Inferior parietal cortex (tissue), 1 donor: ENCODE measurements around the gene AGMO.

ENCODE experiments used
- DNase-seq: peaks from one replicate; pipeline ENCODE4 v3.0.0-alpha.2; 2016; ENCODE audit errors: extremely low spot score

Gene AGMO

DNA sequence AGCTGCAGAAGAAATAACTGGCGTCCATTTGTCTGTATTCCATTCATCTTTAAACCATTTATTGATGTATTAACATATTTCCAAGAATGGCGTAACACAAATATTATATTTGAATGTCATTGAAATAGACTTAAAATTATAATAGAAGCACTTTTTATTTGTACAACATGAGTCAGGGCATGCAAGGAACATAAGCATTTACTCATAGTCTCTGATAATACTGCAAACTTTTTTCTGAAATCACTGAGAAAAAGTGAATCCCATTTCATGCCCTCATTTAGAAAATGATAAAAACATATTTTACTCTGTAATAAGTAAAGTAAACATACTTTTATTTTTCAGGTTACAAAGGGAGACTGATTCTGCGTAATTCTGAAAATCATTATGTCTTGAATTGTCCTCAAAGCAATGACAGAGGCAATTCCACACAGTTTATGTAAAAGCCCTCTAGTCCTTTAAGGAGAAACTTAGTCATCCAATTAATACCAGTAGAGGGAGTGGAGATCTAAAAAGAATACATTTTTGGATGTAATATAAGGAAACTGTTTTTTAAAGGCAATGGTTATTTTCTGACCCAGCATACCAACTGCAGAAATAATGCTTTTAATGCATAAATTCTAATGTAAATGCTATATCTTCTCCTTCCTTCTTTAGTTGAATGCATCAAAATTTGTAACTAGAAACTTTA, 58.1 kb downstream of the AGMO start:
- no peak for DNase-seq

DNA sequence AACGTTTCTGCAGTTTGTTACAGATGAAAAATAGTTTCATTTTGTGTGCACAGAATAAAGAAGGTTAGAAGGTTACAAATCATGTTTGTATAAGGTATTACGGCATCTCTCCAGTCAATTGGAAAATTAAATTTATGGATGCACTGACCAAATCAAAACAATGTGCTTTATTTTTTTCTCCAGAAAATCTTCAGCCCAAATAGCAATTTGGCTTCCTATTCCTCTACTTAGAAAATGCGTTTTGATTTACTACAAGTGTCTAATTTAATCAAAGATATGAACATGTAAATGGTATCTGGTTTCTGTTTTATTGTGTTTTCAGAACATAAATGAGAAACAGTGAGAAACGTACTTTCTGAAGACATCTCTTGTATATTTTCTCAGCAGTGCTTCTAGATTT, 63.4 kb downstream of the AGMO start:
- DNase-seq = no peak

DNA sequence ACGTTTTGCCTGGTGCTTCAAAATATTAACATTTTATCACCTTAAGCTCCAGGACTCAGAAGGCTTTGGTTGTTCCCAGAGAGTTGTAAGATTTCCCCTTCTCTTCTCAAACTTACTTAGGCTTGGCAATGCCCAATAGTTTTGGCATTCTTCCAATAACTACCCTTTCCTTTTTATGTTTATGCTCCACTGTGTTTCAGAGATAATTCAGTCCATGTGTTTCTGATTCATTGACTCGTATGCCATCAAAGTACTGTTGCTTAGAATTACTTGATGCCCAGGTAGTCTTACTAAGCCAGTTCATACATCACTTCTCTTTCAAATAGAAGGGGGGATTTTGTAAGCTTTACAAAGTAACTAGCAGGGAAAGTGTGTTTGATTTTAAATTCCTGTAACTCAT, 66.6 kb downstream of the AGMO start:
- DNase-seq = no peak

- DNase-seq = no peak
Observed at GRCh38 chr7:15494711-15495110, 67.1 kb downstream of the AGMO start.

DNA sequence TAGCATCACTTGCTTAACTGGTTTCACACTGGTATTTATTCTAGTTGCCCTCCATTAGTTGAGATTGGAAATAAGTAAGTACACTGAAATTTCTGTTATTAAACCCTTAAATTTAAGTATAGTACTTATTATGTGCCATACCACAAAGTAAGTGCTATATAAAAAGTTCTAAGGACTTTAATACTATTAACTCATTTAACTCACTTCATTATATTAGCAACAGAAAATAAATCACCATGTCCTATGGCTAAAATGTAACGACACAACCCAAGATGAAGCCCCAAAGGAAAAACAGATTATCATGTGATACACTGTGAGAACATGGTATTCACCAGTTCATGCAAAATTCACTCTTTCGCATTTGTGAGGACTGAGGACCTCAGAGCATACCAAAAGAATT, 70.5 kb downstream of the AGMO start:
- DNase-seq = no peak

- DNase-seq = no peak
Observed at GRCh38 chr7:15490291-15490690, 71.5 kb downstream of the AGMO start.

DNA sequence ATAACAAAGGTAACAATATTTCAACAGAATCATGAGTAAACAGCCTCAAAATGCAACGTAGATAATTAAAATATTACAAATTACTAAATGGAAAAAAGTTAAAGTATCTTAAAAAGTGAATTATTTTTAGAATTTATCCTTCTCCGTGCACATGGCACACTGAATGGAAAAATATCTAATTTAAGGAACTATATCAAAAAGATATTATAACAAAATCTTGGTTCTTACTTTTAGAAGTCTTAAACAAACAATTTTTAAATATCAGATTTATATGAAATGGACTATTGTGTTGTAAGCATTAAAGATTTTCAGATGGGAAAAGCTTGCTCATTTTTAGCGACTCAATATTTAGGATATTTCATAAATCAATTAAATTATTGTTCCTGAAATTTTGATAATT, 72.0 kb downstream of the AGMO start:
- DNase-seq = no peak

DNA sequence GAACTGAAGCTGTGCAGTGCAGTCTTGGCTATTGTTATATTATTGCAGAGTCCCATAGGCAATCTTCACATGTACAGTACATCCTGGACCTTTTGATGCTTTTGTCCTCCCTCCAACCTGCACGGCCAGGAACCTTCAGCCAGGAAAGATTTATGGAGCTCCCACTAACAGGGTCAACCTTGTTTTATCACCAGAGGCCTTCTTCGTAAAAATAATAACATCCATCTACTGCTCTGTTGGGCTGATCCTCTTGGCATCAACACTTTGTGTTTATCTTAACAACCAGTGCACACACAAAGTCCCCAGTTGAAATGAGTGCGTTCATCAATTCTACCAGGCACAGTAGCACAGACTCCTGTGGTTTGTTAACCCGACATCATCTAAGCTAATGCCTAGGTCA, 72.4 kb downstream of the AGMO start:
- no peak for DNase-seq

DNA sequence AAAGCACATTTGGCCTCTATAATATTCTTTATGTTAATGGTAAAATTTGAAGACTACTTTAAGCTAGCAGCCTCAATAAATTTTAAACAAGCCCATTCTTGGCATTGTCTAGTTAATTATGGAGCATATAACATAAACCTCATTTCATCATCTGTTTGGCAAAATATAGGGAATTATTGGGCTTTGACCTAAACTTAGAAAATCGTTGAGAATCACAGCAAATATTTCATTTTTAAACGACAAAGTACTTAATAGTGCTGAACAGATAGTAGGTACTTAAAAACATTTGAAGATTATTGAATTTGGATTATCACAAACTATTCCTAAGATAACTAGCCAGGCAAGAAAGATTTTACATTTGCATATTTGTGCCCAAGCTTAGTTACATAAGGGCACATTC, 73.4 kb downstream of the AGMO start:
- DNase-seq = no peak

DNA sequence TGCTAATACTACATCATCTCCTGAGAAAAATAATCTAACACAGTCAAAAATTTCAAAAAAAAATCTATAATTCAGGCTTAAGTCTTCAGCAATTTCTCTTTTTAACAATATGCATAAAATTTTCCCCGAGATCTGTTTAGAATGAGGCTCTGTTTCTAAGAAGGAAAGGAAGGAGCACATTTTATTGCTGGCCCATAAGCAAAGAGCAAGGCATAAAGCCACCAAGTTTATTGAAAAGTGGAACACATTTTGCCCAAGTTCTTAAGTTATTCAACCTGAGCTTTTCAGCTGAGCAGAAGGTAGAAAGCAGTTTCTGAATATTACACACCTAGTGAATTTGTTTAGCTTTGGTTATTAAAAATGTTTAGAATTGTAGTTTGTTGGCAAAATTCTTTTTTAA, 73.9 kb downstream of the AGMO start:
- no peak for DNase-seq

GRCh38 chr7:15485998-15486397, 75.8 kb downstream of the AGMO start:
- no peak for DNase-seq

DNA sequence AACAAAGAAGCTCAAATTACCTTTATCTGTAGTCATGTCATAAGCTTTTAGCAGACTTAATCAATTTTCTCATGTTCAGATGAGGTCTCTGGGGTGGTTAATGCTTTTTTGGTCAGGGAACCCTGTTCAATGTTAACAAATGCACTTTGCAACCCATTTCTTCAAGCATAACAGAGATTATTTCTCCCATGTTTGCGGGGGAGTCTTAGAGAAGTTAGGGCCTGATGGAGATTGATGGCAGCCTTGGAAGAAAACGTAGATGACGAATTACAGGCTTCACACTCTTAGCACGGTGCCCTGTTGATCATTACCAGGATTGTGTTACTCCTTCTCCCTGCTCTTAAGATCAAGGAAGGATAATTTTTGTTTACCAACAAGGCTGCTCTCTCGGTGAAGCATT, 76.4 kb downstream of the AGMO start:
- no peak for DNase-seq

DNA sequence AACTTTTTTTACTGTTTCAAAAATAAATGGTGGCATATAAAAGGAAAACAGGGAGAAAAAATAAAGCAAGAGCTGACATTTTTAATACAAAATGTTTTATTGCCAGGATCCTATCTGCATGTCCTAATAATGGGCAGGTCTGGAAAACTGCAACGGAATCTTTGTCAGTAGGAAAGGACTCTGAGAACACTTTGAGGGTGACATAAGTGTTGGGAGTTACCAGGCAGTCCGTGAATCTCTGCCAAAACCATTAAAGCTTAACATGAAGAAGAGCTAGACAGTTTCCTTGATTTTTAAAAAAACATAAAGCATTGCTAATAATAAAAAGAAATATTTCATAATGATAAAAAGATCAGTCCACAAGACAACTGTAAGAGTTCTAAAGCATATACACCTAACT, 80.7 kb downstream of the AGMO start:
- DNase-seq = no peak

DNA sequence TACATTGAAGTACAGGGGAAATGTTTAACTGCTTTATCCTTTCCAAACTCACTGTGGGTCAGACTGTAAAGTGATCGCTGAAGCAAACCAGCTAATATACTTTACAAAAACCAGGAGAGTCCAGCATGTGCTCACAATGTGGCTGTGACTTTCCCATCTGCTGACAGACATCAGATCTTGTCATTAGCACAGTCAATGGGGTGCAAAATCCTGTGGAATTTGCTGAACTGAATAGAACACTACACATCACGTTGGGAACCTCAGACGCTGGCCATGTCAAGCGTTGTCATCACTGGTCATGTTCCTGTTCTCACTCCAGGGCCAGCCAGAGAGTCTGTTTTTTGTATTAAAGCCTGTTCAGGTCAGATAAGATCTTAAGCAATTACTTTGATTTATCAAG, 83.4 kb downstream of the AGMO start:
- DNase-seq = no peak

DNA sequence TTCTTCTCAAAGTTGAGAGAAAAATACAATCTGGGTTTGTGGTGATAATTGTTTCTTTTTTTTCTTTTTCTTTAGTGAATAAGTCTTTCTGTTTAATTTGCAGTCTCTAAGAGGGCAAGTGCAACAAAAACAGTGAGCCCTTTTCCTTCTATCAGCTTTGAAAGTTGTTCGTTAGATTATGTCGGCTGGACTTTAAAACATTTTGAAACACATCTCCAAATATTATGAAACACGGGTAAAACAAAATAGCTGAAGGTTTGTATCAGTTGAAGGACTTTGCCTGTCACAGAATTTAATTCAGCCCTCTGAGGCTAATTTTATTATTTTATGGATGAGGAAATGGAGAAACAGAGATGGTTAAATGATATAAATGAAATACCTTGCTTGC, 85.3 kb downstream of the AGMO start:
- no peak for DNase-seq

DNA sequence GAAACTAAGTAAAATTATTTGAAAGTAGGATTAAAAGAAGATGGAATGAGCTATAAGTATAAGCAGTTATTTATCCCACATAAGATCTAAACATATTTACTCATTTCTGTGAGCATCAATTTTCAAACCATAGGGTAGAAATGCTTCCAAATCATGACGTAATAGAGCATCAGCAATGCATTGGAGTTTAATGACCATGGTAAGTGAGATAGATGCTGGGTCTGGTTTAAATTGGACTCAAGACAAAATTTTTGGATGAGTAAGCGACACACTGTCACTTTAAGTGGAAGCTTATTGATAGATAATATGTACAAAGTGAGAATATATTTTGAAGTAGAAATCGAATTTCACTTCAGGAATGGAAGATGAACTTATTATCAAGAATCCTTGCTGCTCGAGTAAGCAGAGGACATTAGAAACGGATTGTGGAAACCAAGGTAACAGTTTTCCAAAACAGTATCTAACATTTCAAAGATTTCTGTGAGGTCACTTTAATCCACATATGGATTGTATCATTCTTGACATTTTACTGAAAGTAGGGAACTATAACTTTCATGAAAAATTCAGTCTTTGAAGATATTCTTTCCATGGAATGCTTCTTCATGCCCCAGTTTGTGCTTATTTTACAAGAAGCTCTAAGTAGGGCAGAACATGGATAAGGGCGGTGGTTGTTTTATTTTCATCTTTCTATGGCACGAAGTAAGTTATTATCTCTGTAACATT, 85.8 kb downstream of the AGMO start:
- no peak for DNase-seq

GRCh38 chr7:15471669-15471950, 90.2 kb downstream of the AGMO start:
- no peak for DNase-seq

DNA sequence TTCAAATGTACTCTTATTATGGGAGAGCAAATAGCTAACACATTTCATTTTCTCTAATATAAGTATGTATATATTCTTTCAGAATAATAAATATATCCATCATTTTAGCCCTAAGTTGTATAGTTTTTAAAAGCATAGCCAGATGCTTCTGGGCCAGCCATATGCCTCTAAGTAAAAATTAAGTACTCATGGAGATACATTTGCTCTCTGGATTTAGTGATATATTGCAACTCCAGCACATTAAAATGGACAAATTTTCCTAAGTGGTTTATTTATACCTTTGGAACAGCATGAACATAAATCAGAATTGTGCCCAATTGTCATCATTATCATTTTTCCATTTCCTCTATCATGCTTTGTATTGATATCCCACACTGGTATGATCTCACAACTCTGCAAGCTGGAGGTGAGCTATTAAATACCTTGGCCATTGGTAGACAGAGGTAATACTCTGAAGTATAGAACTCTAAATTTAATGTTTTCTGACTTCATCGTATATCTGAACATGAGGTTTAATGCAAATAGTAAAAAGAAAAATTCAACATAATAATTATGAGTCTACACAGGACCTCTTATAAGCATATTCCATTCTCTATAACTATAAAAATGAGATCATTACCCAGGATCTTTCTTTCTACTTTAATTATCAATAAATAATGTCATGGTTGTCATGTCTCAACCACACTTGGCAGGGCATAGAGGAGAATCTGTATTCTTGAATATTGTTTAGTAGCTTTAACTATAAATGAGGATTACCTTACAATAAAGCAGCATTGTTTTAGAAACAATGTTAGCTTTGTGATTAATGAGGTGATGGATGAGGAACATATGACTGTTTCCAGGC, 90.8 kb downstream of the AGMO start:
- DNase-seq = no peak

GRCh38 chr7:15464667-15465121, 97.1 kb downstream of the AGMO start:
- DNase-seq = no peak

DNA sequence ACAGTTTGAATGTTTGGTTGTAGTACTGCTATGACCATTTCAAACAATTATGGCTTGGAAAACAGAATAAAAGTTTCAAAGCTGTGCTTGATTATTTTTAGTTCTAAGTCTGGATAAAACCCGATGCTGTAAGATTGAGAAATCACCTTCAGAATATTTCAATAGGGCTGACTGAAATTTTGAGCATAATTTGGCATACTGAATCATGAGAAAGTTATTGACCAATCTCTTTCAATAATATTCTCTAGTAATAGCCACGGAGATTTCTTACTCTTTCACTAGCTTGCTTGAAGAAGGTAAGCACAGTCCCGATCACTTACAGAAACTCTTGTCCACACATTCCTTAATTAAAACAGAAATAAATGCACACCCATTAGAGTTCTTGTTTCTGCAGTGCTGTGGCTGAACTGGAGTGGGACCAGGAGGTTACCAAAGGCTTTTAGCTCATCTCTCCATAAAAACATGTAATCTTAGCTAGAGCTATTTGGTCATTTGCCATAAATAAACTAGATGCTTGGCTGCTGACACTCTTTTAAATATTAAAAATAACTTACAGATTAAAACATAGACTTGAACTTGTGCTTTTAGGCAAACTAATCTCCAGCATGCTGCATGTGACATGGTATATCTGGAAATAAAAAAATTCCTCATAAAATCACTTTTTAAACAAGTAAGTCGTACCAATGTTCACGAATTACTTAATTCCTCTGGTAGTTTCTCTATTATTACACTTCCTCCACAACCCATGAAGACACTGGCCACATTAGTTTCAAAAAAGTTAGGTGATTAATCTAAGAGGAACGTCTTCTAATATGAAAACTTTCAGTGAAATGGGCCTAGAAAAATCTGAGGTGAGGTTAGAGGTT, 97.8 kb downstream of the AGMO start:
- DNase-seq = no peak

GRCh38 chr7:15462721-15463389, 99.0 kb downstream of the AGMO start:
- no peak for DNase-seq
